K562 (cell line): Measurements from ENCODE around the gene TEX261. TPM values are rescaled to one million over a fixed set of nuclear protein-coding genes. Genes with fewer than 3 reads are reported as not detected.
"Not testable (repeated sequence)": the region's sequence is repeated elsewhere in the genome, so short reads cannot be mapped to it uniquely, and the experiment has no call there.

Experiments used
- ATAC-seq: fragments of 200-7000 bp; cut with Tn5 transposase; 3 replicates; pipeline ENCODE4 v1.9.1; 2020; ENCODE audit warnings: moderate library complexity
- BruUV-seq: library from RNA; stranded (reverse); fragments of 400-500 nt; replicated peaks from 2 replicates; lab custom pipeline; 2021; lab: Mats Ljungman, UMichigan
- CTCF ChIA-PET: fragments of 300-600 bp; formaldehyde crosslinking; extraction: SDS; loops from one replicate; lab custom pipeline; 2021; ENCODE audit warnings: low intra/inter-chr PET ratio; lab: Yijun Ruan, JAX
- POLR2A ChIA-PET: fragments of 300-600, 350-650 bp; sonication (Branson Sonifier 250); formaldehyde crosslinking; extraction: SDS; loops from one replicate; lab custom pipeline; 2021; ENCODE audit warnings: antibody characterized with exemption, inconsistent platforms; lab: Yijun Ruan, JAX
- DNase-seq, 4 experiments: peaks; one replicate each; pipeline versions ENCODE4 v3.0.0 to v3.0.0-alpha.2; 2011 to 2018; ENCODE audit warnings: low spot score in 3 of 4, mixed read lengths in 3 of 4; ENCODE audit errors: extremely low read depth in 1 of 4
- FAIRE-seq: peaks from 2 replicates; lab custom pipeline; 2011; peaks lifted over from hg19 to GRCh38; lab: Jason Lieb, UNC
- H2AFZ ChIP-seq: 2 replicates; pipeline ENCODE4 v1.6.0; 2011; ENCODE audit warnings: low read depth, low read length, control low read depth, inconsistent platforms
- H3K27ac ChIP-seq: fragments of 200-600 bp; 3 replicates; pipeline ENCODE4 v1.8.0; 2011; ENCODE audit warnings: low read depth, mild to moderate bottlenecking, control low read depth, inconsistent platforms, low read length, moderate library complexity, mixed read lengths; ENCODE audit errors: extremely low read depth
- H3K27me3 ChIP-seq, 2 experiments: fragments of 300-600 bp in 1 of 2; 2 replicates in 1 of 2; 3 replicates in 1 of 2; pipeline versions ENCODE4 v1.6.0 to v1.8.0; 2011; ENCODE audit warnings: inconsistent platforms in 2 of 2, low read length in 2 of 2, mild to moderate bottlenecking in 1 of 2, mixed read lengths in 1 of 2, moderate library complexity in 1 of 2; ENCODE audit not compliant: control insufficient read depth in 2 of 2, insufficient read depth in 2 of 2
- H3K36me3 ChIP-seq: fragments of 300-600 bp; 3 replicates; pipeline ENCODE4 v1.8.0; 2011; ENCODE audit warnings: mild to moderate bottlenecking, low read length, inconsistent platforms; ENCODE audit not compliant: control insufficient read depth, insufficient read depth
- H3K4me1 ChIP-seq, 2 experiments: fragments of 200-600 bp in 1 of 2; replicated peaks in 1 of 2; 2 replicates in 1 of 2; 3 replicates in 1 of 2; pipeline versions ENCODE4 v1.5.1 to v1.8.0; 2011; ENCODE audit warnings: inconsistent platforms in 2 of 2, low read length in 2 of 2, mild to moderate bottlenecking in 1 of 2, mixed read lengths in 1 of 2, moderate library complexity in 1 of 2; ENCODE audit not compliant: control insufficient read depth in 2 of 2, insufficient read depth in 2 of 2
- H3K4me2 ChIP-seq: 2 replicates; pipeline ENCODE4 v1.6.1; 2011; ENCODE audit warnings: low read length, control low read depth, inconsistent platforms, mixed read lengths; ENCODE audit not compliant: insufficient read depth
- H3K4me3 ChIP-seq: fragments of 200-600 bp; sonication (generic), shearing (Covaris generic); 2 replicates; pipeline ENCODE4 v1.5.1; 2016; ENCODE audit warnings: control low read depth, inconsistent platforms
- H3K79me2 ChIP-seq: fragments of 200-600 bp; 3 replicates; pipeline ENCODE4 v1.8.0; 2011; ENCODE audit warnings: low read length, inconsistent platforms; ENCODE audit not compliant: control insufficient read depth, insufficient read depth
- H3K9ac ChIP-seq, 2 experiments: 2 replicates each; pipeline versions ENCODE4 v1.6.0 to v1.6.1; 2011; ENCODE audit warnings: low read depth in 2 of 2, low read length in 2 of 2, control low read depth in 1 of 2, inconsistent platforms in 1 of 2, mild to moderate bottlenecking in 1 of 2, mixed read lengths in 1 of 2; ENCODE audit not compliant: insufficient read depth in 1 of 2
- H3K9me1 ChIP-seq: one replicate; pipeline ENCODE4 v1.6.0; 2011; ENCODE audit warnings: inconsistent platforms, mild to moderate bottlenecking, low read length, moderate library complexity; ENCODE audit not compliant: control insufficient read depth, insufficient read depth
- H3K9me3 ChIP-seq: replicated peaks from 2 replicates; pipeline ENCODE4 v1.5.1; 2011; ENCODE audit warnings: low read depth, low read length, inconsistent platforms; ENCODE audit not compliant: control insufficient read depth, insufficient read depth
- H4K20me1 ChIP-seq: replicated peaks from 2 replicates; pipeline ENCODE4 v1.6.1; 2011; ENCODE audit warnings: low read length, inconsistent platforms, mixed read lengths; ENCODE audit not compliant: control insufficient read depth, insufficient read depth
- DACH1 ChIP-seq: fragments of 450-650 bp; IDR thresholded peaks from 2 replicates; pipeline ENCODE4 v1.6.1; 2018; ENCODE audit not compliant: partially characterized antibody
- EHMT2 ChIP-seq: fragments of 450-650 bp; IDR thresholded peaks from 2 replicates; pipeline ENCODE4 v1.6.1; 2018; ENCODE audit warnings: antibody characterized with exemption
- HEY1 ChIP-seq: fragments of 250-450 bp; sonication (Bioruptor Pico); IDR thresholded peaks from 2 replicates; pipeline ENCODE4 v1.5.0; 2020; ENCODE audit warnings: mild to moderate bottlenecking, moderate library complexity, borderline replicate concordance
- HMG20B ChIP-seq: fragments of 250-450 bp; sonication (Bioruptor Pico); IDR thresholded peaks from 2 replicates; pipeline ENCODE4 v1.5.0; 2021; ENCODE audit warnings: mild to moderate bottlenecking
- IRF2 ChIP-seq: sonication (generic); formaldehyde crosslinking; IDR thresholded peaks from 2 replicates; pipeline ENCODE4 v1.8.1; 2022; ENCODE audit warnings: mild to moderate bottlenecking, missing genetic modification reagents
- JUN ChIP-seq, 2 experiments: sonication (generic) in 1 of 2; formaldehyde crosslinking in 1 of 2; IDR thresholded peaks; 2 replicates each; pipeline versions ENCODE4 v1.6.1 to v1.8.0; 2012 to 2022; ENCODE audit warnings: borderline replicate concordance in 2 of 2, mild to moderate bottlenecking in 2 of 2, improper control_type of control experiment in 1 of 2, low read depth in 1 of 2, low read length in 1 of 2, missing genetic modification reagents in 1 of 2
- MAFK ChIP-seq: IDR thresholded peaks from 2 replicates; pipeline ENCODE4 v1.6.1; 2011; ENCODE audit warnings: low read length, improper control_type of control experiment
- MED1 ChIP-seq: sonication (generic); formaldehyde crosslinking; IDR thresholded peaks from 2 replicates; pipeline ENCODE4 v1.8.1; 2023; ENCODE audit warnings: missing genetic modification reagents, borderline replicate concordance
- POLR3G ChIP-seq: IDR thresholded peaks from 2 replicates; pipeline ENCODE4 v1.6.1; 2011; ENCODE audit not compliant: insufficient read length, insufficient replicate concordance; ENCODE audit errors: extremely low read depth
- PPARD ChIP-seq: fragments of 250-450 bp; sonication (Bioruptor Pico); IDR thresholded peaks from 2 replicates; pipeline ENCODE4 v1.8.0; 2022; ENCODE audit warnings: inconsistent platforms, mild to moderate bottlenecking, moderate library complexity
- SAFB ChIP-seq: fragments of 200-400 bp; formaldehyde crosslinking; IDR thresholded peaks from 2 replicates; pipeline ENCODE4 v1.6.1; 2017; ENCODE audit warnings: low read depth, low read length, borderline replicate concordance
- STAT5A ChIP-seq: IDR thresholded peaks from 2 replicates; pipeline ENCODE4 v1.6.1; 2012; ENCODE audit warnings: low read length, inconsistent platforms, borderline replicate concordance
- XRCC4 ChIP-seq: IDR thresholded peaks from one replicate; pipeline ENCODE4 v1.6.1; 2011; ENCODE audit not compliant: insufficient read depth, insufficient read length; ENCODE audit errors: extremely low read depth
- XRCC5 ChIP-seq: fragments of 200-400 bp; formaldehyde crosslinking; IDR thresholded peaks from 2 replicates; pipeline ENCODE4 v1.6.1; 2017; ENCODE audit warnings: low read depth, mild to moderate bottlenecking, low read length
- WGBS: fragments of 100-300 bp; shearing (Covaris generic); methylation state at CpG from one replicate; pipeline ENCODE4 v1.1.6; 2016; ENCODE audit warnings: low coverage, mixed read lengths; ENCODE audit not compliant: insufficient coverage; ENCODE audit errors: missing lambda C conversion rate; 5-methylcytosine and 5-hydroxymethylcytosine counted together
- in situ Hi-C: fragments of 300-500 bp; cut with MboI; formaldehyde crosslinking; loops from 4 replicates; pipeline ENCODE4 v1.15.0; 2018; ENCODE audit warnings: inconsistent platforms, mixed read lengths
- intact Hi-C: fragments of 100-400 bp; cut with micrococcal nuclease; formaldehyde crosslinking; loops from 2 replicates; pipeline ENCODE4 v1.14.2; 2022
- polyA plus RNA-seq, 8 experiments: library from polyadenylated mRNA; depleted of rRNA in 4 of 8; stranded (reverse) in 5 of 8; unstranded in 3 of 8; fragments of >200 nt; fragmentation: Nextera tagmentation in 2 of 8; fragmentation: Illumina TruSeq in 1 of 8; extraction: Ambion mirVana in 2 of 8; extraction: Trizol in 1 of 8; gene quantifications; 2 replicates each; pipeline versions ENCODE4 v1.2.1 to v1.2.3, GENCODE V29; 2011 to 2014; ENCODE audit warnings: inconsistent platforms in 1 of 8, missing spikeins in 1 of 8
- total RNA-seq, 7 experiments: library from RNA; depleted of rRNA in 6 of 7; stranded (reverse); fragments of >200 nt in 6 of 7; fragmentation: Illumina TruSeq in 2 of 7; extraction: Trizol in 2 of 7; gene quantifications; 2 replicates each; pipeline versions ENCODE4 v1.2.1 to v1.2.3, GENCODE V29; 2011 to 2021; ENCODE audit warnings: low replicate concordance in 1 of 7

Gene TEX261
- total and polyA plus RNA-seq, 9 of the 15 experiments (the other 6 are each of a cell fraction or from before 2014, with no cell fraction given) = 11.9 to 110 (median 51.9) TPM

- H3K27me3 ChIP-seq = peaks cover 2 to 23% of the 10 kb centered on the region in 2 experiments
- intact Hi-C loops, FAIRE-seq, DNase-seq, H2AFZ ChIP-seq, in situ Hi-C loops, H3K36me3 ChIP-seq, H3K4me2 ChIP-seq, H3K9me1 ChIP-seq, H3K27ac ChIP-seq, BruUV-seq, H3K4me1 ChIP-seq, H3K9ac ChIP-seq, H4K20me1 ChIP-seq, H3K9me3 ChIP-seq, POLR2A ChIA-PET, ATAC-seq, H3K79me2 ChIP-seq, H3K4me3 ChIP-seq: not testable (repeated sequence)
- 1% methylated on average over 6 of the region's 6 CpGs for WGBS
- CTCF ChIA-PET = interaction anchor here (0.6 kb wide), 1 partner anchor 323 kb away, joined by 3 read pairs; no protein-coding TSS in a partner anchor
- TF ChIP-seq SAFB = peak; percentile 54; the same call in 1 of the 2 replicates
- TF ChIP-seq DACH1 = peak; percentile 71
Observed at GRCh38 chr2:71019989-71020388, 25.3 kb upstream of the TEX261 start.

DNA sequence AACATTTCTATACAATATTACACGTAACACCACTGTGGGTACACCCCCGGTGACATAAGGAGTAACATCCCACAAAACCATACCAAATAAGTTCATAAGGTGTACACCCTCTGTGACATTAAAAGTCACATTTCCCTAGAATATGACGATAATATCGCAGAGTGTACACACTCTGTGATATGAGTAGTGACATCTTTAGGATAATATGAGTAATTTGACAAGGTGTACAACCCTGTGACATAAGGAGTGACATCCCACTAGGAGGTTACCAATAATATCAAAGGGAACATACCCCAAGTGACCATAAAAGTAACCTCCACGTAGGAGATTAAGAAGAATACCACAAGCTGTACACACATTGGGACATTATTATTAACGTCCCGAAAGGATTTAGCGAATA is 24.0 kb upstream of the TEX261 start:
- no peak for ATAC-seq

GRCh38 chr2:71011786-71012185 is 17.1 kb upstream of the TEX261 start:
- DNase-seq, H3K4me2 ChIP-seq, ATAC-seq, FAIRE-seq, in situ Hi-C loops, H3K9ac ChIP-seq, H3K4me1 ChIP-seq, intact Hi-C loops, POLR2A ChIA-PET, H3K27ac ChIP-seq, H3K79me2 ChIP-seq, H3K36me3 ChIP-seq, H3K9me1 ChIP-seq, CTCF ChIA-PET, H3K9me3 ChIP-seq, H4K20me1 ChIP-seq, BruUV-seq, H2AFZ ChIP-seq, H3K4me3 ChIP-seq: not testable (repeated sequence)
- H3K27me3 ChIP-seq = peaks cover 0 to 22% of the 10 kb centered on the region in 2 experiments; a peak in 4 of 5 replicates
- 2% methylated on average over 6 of the region's 6 CpGs for WGBS

More for the DNA sequence above, 24.0 kb upstream of the TEX261 start:
- BruUV-seq = no TSS peak
- no peak for TF ChIP-seq HMG20B (CRISPR knock-in tag)
- TF ChIP-seq HEY1 (CRISPR knock-in tag) = no peak
- TF ChIP-seq JUN (IDR thresholded peaks at IDR 0.05; ENCODE audit: borderline replicate concordance, low read depth, low read length) = no peak
- TF ChIP-seq JUN (CRISPR knock-in tag; IDR thresholded peaks at IDR 0.05; ENCODE audit: borderline replicate concordance) = no peak
- no peak for TF ChIP-seq IRF2
- no peak for TF ChIP-seq XRCC4
- TF ChIP-seq PPARD = no peak
- TF ChIP-seq EHMT2 = no peak
- no peak for TF ChIP-seq XRCC5
- no peak for TF ChIP-seq STAT5A
- no peak for TF ChIP-seq POLR3G
- TF ChIP-seq MED1 (CRISPR knock-in tag) = no peak
- no peak for TF ChIP-seq MAFK
- no peaks in the 10 kb centered on the region for H3K79me2 ChIP-seq
- no peaks in the 10 kb centered on the region for H3K9me1 ChIP-seq
- in situ Hi-C loops = no loop called here
- no peaks in the 10 kb centered on the region for H3K4me1 ChIP-seq
- CTCF ChIA-PET = no interaction called here
- FAIRE-seq = no peak
- no peak overlapping the region for H3K4me2 ChIP-seq
- no peaks in the 10 kb centered on the region for H3K9me3 ChIP-seq
- no peak for DNase-seq
- peaks cover 0 to 21% of the 10 kb centered on the region in 2 experiments; a peak in 4 of 5 replicates for H3K27me3 ChIP-seq
- no peak overlapping the region for H3K4me3 ChIP-seq
- POLR2A ChIA-PET = no interaction called here
- intact Hi-C loops = no loop called here
- H4K20me1 ChIP-seq = no peaks in the 10 kb centered on the region
- 26% methylated on average over 8 of the region's 8 CpGs for WGBS
- no peaks in the 10 kb centered on the region for H3K36me3 ChIP-seq
- H2AFZ ChIP-seq = no peak overlapping the region
- H3K9ac ChIP-seq = no peak overlapping the region
- no peak overlapping the region for H3K27ac ChIP-seq
